CMK (cell line): ENCODE measurements around the gene PCYT1A.
"Not testable (repeated sequence)": the region's sequence is repeated elsewhere in the genome, so short reads cannot be mapped to it uniquely, and the experiment has no call there.

Experiments
- DNase-seq: peaks from one replicate; pipeline ENCODE4 v3.0.0-alpha.2; 2010; ENCODE audit warnings: low read depth

PCYT1A gene

DNA sequence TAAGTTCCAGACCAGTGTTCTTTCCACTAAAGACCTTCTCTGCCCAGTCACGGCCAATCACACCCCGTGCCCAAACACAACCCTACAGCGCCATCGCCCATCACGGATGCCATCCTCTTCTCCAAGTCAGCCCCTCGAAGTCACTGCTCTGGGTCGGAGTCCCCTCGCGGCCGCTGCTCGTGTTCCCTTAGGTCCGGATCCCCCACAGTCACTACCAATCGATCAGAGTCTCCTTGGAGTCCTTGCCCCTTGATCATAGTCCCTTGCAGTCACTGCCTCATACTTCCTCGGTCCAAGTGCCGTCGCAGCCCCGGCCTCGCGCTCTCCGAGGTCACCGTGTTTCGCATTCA lies 461 bp downstream of the PCYT1A start:
- no peak for DNase-seq

GRCh38 chr3:196284396-196284795 lies 3.1 kb downstream of the PCYT1A start:
- no peak for DNase-seq

DNA sequence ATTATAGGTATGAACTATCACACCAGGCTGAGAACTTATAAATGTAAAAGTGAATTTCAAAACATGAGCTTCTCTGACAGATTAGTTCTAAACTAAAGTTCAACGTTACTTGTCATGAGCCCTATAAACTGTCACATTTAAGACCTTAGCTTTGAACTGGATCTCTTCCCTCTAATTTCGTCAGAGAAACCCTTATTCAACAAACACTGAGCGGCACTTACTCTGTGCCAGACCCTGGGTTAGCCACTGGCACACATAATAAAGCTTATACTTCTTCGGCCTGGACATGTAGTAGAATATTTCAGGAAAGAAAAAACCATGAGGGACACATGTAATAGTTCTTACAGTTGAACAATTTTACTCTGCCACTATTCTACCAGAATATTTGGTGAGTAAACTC lies 5.6 kb downstream of the PCYT1A start:
- no peak for DNase-seq

DNA sequence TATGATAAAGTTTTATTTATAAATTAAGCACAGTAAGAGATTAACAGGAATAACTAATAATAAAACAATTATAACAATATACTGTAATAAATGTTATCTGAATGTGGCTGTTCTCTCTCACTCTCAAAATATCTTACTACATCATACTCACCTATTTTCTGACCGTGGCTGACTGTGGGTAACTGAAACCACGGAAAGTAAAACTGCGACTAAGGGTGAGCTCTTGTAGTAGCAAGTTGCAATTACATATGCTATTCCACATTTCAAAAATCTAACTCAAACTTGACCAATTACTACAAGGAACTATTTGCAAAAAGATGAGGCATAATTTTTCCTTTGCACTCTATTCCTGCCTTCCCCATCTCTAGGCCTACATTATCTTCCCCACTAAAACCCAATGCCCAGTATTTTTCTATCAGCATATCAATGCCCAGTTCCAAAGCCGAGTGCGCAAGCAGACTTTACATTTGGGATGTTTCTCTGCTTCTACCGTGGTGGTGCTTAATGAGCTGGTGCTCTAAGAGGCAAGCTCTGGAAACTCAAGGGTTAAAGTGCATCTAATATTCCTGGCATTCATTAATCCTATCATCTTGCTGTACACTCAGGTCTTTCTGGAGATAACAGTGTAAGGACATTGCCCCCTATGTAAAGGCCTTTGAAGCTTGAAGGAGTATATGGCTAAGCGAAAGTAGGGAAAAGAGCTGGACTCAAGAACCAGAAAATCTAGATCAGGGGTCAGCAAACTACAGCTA lies 6.7 kb downstream of the PCYT1A start:
- no peak for DNase-seq

DNA sequence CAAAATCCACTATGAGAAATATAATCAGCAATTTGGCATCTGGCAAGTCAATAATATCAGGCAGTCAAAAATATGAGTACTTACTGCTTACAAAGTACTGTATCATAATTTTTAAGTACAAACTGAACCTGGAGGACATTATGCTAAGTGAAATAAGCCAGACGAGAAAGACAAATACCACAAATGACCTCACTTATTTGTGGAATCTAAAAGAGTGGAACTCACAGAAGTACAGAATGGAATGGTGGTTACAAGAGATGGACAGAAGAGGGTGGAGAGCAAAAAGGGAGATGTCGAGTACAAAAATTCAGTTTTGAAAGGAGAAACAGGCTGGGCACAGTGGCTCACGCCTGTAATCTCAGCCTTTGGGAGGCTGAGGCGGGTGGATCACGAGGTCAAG lies 12.4 kb downstream of the PCYT1A start:
- DNase-seq, result no peak

- DNase-seq, result no peak
These were observed 12.9 kb downstream of the PCYT1A start for GRCh38 chr3:196274585-196274984.

DNA sequence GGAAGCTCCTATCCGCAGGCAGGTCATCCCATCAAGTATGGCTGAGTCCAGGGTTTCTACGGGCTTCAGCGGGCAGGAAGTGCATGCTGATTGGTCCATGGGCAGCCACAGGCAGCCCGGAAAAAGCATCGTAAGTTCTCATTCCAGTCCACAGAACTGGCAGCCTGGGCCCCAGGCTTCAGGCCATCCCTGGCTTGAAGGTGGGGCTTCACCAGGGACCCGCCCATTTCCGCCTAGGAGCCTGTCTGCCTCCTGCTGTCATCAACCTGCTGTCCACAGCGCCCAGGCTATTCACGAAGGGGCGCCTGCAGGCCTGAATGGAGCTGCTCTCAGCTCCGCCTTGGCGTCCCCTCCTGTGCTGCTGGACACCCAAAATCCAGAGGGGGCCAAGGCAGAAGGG lies 13.9 kb downstream of the PCYT1A start:
- DNase-seq, result no peak

- no peak for DNase-seq
These were observed 14.7 kb downstream of the PCYT1A start for GRCh38 chr3:196272826-196273225.

DNA sequence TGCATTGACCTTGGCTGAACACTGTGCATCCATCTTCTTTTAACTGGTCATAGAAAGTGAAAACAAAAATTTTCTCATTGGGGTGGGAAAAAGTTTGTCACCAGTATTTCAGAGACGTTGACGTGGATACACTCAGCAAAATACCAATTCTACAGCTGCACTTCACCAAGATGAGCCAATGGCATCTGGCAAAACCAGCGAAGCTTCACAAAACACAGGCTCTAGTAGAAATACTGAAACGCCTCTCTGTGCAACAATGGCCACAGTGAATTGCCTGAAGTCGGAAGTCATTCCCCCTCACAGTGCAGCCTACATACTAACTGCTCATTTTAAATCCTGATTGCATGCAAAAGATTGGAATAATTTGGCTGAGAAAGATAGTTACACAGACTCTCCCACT lies 17.0 kb downstream of the PCYT1A start:
- no peak for DNase-seq

DNA sequence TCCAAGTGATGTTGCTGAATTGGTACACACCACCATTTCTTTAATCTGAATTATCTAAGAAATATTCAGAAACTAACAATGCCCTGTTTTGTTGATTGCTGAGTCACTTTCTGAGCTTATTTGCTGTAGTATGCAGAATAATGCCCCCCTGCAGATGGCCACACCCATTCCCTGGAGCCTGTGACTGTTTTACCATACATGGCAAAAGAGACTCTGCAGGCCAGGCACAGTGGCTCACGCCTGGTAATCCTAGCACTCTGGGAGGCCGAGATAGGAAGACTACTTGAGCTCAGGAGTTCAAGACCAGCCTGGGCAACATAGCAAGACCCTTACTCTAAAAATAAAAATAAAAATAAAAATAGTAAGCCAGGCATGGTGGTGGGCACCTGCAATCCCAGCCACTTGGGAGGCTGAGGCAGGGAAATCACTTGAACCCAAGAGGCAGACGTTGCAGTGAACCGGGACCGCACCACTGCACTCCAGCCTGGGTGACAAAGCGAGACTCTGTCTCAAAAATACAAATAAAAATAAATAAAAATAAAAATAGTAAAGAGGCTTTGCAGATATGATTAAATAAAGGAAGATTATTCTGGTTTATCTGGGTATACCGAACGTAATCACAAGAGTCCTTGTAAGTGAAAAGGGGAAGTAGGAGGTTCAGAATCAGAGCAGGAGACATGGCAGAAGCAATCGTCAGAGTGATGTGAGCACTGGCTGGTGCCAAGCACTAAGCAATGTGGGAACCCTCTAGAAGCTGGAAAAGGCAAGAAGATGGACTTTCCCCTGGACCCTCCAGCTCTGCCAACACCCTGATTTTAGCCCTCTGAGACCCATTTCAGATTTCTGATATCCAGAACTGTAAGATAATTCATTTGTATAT lies 19.0 kb downstream of the PCYT1A start:
- no peak for DNase-seq

DNA sequence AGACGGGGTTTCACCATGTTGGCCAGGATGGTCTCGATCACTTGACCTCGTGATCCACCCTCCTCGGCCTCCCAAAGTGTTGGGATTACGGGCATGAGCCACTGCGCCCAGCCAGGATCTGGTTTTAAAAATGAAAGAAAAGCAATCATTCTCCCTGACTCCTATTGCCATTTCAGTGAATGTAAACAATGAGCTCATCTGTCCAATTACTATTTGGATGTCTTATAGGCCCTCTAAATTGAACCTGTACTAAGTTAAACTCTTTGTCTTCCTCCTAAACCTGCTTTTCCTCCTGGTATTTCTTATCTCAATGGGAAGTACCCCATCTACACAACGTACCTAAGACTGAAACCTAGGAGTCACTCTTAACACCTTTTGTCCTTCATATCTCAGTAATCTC lies 23.7 kb downstream of the PCYT1A start:
- no peak for DNase-seq

- no peak for DNase-seq
These were observed 26.7 kb downstream of the PCYT1A start for GRCh38 chr3:196260784-196261183.

GRCh38 chr3:196255776-196256175 lies 31.8 kb downstream of the PCYT1A start:
- DNase-seq, result no peak

DNA sequence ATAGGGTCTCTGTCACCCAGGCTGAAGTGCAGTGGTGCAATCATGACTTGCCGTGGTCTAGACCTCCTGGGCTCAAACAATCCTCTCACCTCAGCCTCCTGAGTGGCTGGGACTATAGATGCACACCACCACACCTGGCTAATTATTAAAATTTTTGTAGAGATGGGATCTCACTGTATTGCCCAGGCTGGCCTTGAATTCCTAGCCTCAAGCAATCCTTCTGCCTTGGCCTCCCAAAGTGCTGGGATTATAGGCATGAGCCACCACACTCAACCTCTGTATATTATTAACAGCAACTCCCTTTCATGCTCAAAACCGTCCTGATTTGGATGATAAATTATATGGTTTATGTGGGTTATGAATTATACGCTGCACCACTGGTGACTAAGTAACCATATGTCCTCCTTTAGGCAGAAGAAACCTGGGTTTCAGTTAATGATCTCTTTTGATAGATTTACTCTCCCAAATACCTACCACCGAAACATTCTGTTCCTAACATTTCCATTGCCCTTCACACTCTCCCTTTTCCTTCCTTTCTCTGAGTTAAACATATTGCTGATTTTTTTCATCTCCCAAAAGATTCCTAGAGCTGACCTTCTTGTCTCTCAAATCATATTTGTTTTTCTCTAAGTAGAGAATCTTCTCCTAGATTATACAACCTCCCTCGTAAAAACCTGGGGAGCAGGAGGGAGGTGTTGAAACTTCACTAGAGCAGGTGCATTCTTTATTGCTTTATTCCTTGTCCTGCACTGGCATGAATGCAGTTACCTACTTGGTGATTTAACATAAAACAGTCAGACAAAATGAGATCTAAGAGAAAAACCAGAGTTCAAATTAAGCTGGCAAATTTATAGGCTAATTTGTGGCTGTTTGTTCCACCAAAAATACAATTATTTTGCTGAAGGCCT lies 32.9 kb downstream of the PCYT1A start:
- DNase-seq, result no peak

DNA sequence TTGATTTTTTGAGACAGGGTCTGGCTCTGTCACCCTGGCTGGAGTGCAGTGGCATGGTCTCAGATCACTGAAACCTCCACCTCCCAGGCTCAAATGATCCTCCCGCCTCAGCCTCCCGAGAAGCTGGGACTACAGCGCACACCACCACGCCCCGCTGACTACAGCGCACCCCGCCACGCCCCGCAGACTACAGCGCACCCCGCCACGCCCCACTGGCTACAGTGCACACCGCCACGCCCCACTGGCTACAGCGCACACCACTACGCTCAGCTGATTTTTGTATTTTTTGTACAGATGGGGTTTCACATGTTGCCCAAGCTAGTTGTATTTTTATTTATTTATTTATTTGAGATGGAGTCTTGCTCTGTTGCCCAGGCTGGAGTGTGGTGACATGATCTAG lies 35.6 kb downstream of the PCYT1A start:
- DNase-seq, result no peak

- DNase-seq, result no peak
These were observed 40.8 kb downstream of the PCYT1A start for GRCh38 chr3:196246612-196247308.

GRCh38 chr3:196244166-196244565 lies 43.4 kb downstream of the PCYT1A start:
- DNase-seq, result not testable (repeated sequence)

GRCh38 chr3:196241704-196242103 lies 45.8 kb downstream of the PCYT1A start:
- DNase-seq, result no peak

GRCh38 chr3:196240424-196240823 lies 47.1 kb downstream of the PCYT1A start:
- no peak for DNase-seq

DNA sequence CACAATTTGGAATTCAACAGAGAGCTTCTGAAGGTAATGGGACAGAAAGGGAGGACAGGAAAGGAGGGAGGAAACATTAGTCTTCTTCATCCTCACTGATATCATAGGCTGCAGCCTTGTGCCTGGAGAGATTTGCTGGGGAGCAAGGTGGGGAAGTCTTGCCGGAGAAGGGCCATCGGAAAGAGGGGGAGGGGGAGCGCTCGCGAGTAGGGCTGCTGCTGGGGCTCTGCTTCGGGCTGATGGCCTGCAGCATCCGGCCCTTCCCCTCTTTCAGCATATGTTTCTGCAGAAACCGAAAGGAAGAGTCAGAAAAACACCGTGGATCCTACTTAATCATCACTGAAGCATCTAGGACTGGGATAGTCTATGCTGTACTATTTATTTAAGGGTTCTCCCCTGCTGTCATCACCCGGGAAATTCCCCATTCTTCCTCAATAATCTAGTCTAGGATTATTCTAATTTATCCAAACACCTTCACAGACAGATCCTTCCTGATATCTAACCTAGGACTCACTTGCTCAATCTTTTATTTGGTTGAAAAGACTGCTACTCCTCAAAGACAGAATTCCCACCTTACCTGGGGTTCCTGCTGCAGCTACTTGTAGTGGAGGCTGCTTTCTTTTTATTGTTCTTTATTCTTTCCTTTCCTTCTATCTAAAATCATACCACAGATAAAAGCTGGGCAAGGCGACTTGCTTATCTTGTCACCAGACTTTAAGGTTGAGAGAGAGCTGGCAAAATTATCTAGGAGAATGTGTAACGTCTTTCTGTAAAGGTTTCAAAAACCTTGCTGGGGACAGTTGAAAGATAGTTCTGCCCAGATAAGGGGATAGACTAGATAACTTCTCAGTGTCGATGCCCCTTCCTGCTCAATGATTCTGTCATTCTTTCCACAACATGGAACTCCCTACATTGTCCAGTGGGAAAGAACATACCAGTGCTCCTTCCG lies 48.6 kb downstream of the PCYT1A start:
- DNase-seq, result no peak

GRCh38 chr3:196237203-196237602 lies 50.3 kb downstream of the PCYT1A start:
- DNase-seq, result no peak
